GM21786 (cell line): ENCODE results near the gene BTBD17.

ENCODE experiments used
- ATAC-seq: cut with Tn5 transposase; IDR thresholded peaks from one replicate; pipeline ENCODE4 v1.9.1; 2021; ENCODE audit not compliant: unreplicated experiment

The BTBD17 gene

DNA sequence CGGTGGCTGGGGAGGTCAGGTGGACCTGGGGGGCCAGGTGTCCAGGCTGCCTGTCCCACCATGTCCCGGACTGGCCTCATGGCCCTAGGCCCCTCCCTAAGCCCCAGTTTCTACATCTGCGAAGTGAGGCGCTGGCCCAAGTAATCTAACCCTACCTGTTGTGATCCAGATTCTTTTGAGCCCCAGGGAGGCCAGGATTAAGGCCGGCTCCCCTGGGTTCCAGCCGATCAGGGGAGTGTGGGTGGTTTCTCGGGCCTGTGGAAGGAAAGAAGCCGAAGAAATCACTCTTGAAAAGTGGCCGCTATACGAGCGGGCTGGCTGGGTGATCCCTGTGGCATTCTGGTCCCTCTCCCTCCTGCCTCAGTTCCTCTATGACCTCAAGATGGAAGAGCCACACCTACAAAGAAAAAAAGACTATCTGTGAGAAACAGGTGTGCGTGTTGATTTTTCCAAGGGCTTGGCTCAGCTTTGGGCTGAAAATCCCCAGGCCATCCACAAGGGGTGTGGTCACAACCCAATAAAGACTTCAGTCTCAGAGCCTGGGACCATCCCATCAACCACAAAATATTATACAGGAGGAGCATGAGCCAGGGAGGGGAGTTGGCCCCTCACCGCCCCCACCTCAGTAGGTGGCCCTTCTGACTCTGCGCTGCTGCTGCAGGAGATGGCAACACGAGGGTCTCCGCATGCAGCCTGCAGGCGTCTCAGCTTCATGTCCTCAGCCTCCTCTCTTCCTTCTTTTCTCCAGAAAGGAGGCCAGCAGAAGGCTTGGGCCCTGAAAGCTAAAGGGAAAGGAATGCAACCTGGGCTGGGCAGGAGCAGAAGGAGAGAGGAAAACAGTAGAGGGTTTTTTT, 25.9 kb upstream of the BTBD17 start:
- no peak for ATAC-seq

DNA sequence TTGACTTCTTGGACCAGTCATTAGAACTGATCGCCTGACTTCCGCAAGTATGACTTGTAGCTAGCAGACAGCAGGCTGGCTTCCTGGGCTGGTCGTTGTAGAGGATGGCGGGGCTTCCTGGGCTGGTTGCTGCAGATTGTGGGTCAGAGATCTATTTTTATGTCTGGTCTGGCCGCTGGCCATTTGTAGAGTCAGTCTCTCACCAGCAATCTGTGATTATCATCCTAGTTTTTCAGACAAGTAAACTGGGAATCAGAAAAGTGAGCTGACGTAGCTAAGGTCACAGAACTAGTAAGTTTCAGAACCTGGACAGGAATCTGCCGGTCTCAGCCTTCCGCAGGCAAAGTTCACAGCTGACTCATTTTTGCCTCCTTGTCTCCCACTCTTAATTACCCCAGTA, 24.7 kb upstream of the BTBD17 start:
- no peak for ATAC-seq

DNA sequence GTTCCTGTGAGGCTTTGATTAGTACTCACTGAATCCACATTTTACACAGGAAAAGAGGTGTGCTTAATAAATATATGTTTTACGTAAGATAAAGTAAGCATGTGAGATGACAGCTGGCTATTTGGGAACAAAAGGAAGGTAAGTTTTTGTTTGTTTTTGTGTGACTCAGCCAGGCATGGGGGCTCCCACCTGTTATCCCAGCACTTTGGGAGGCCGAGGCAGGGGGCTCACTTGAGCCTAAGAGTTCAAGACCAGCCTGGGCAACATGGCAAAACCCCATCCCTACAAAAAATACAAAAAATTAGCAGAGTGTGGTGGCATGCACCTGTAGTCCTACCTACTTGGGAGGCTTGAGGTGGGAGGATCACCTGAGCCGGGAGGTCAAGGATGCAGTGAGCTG, 23.5 kb upstream of the BTBD17 start:
- ATAC-seq, result no peak

DNA sequence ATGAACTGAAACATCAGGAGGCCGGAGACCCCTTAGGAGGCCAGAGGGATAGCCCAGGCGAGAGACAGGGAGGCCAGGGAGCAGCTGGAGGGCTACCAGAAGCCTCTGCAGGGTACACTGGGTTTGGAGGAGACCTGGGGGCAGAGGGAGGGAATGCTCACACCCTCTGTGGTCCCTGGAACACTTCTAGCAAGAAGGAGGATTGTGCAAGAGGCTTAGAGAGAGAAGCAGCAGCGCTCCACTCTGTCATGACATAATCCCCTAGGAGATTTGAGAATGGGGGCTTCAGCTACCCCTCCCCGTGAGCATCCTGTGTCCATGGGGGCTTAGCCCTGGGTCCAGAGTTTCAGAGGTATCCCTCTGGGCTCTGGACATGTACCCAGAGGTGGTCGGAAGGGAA, 21.5 kb upstream of the BTBD17 start:
- no peak for ATAC-seq

DNA sequence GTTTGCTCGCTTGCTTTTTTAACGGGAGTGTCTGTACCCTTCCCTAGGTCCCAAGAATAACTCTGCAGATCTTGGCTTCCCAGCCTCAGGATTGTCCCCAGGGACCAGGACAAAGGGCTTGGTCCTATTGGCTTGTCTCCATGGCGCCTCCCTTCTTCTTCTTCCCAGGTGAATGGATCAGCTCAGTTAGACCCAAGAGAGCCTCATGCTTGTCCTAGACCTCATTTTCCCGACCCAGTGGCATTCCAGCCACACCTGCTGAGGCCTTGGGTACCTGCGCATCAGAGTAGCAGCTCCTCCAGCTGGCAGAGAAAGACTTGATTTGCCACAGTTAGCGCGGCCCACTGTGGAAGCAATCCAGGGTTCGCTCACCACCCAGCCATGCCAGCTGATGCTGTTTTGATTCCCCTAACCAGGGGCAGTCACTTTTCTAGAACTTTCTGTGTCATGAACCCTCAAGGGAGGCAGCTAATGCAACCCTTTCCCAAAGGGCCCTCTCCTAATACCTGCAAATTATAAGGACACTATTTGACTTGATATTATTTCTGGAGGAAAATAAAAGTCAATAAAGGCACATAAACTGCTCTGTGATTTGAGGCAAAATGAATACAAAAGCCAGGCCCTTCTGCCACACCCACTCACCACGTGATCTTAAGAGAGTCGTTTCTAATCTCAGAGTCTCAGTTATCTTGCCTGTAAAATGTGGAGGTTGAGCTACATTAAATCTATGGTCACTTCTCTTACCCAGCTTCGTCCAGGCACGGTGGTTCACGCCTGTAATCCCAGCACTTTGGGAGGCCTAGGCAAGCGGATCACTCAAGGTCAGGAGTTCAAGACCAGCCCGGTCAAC, 19.5 kb upstream of the BTBD17 start:
- no peak for ATAC-seq

DNA sequence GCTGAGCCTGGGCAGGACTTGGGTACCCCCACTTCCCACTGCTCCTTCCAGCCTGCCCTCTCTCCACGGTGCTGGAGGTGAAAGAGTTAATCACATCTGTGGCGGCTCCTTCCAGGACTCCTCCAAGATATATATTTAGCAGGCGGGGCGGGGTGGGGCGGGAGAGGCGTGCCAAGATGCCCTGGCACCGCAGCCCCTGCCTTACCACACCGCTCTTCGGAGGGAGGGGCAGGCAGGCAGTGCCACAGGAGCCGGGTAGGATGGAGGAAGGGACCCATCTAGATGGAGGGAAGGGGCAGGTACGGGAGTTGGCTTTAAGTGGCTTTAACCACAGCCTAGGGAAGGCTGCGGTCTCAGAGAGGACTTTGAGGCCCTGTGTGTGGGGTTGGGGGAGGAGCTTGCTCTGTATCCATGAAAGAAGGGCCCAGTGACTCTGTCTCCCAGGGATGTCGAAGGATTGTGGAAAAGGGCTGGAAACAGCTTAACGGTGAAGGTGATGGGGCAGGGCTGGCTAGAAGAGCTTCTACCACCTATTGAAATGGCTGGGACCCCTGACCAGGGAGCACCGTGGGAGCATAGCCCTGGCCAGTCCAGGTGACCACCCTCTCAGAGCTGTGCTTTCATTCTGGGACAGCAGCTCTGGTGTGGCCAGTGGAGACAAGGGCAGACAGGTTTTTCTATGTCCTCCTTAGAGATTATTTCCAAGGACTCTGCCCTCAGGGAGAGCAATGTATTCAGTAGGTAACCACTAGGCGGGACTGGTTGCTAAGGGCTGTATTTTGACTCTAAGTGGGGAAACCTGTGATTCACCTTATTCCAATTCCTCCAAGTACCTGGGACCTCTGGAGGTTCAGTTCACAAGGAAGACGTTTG, 18.7 kb upstream of the BTBD17 start:
- no peak for ATAC-seq

DNA sequence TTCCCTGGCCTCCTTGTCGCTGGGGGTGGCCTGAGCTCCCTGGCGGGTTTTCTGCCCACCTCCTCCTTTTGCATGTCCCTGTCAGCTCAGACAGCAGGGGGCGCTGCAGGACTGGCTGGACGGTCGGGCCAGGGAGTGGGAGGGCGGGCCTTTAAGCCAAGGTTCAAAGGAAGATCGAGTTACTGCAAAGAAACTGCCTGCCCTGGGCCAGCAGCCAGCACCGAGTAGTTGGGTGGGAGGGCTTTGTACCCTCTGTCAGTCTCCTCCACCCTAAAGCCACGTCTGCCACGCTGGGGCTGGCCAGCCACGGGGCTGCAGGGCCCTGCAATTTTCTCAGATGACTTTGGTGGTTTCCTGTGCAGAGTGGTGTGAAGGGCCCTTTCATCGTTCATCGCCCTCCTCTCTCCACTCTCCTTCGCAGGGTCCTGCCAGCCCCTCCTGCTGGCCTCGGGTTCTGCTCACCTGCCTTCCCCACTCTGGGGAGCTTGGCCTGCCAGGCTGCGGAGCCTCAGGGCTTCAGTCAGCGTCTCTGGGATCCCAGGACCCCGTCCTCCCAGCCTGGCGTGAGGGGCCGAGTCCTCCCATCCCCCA, 17.9 kb upstream of the BTBD17 start:
- ATAC-seq, result no peak

DNA sequence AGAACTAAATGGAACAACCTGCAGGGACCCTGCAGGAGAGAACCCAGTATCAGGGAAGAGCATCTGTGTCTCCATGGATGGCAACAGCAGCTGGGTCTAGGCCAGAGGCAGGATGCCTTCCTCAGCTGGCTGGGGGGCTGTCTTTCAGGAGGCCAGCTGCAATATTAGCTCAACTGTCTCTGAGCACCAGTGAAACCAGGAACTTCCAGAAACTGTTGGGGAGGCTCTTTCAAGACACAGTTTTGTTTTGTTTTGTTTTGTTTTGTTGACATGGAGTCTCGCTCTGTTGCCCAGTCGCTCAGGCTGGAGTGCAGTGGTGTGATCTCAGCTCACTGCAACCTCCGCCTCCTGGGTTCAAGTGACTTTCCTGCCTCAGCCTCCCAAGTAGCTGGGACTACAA, 13.2 kb upstream of the BTBD17 start:
- no peak for ATAC-seq

DNA sequence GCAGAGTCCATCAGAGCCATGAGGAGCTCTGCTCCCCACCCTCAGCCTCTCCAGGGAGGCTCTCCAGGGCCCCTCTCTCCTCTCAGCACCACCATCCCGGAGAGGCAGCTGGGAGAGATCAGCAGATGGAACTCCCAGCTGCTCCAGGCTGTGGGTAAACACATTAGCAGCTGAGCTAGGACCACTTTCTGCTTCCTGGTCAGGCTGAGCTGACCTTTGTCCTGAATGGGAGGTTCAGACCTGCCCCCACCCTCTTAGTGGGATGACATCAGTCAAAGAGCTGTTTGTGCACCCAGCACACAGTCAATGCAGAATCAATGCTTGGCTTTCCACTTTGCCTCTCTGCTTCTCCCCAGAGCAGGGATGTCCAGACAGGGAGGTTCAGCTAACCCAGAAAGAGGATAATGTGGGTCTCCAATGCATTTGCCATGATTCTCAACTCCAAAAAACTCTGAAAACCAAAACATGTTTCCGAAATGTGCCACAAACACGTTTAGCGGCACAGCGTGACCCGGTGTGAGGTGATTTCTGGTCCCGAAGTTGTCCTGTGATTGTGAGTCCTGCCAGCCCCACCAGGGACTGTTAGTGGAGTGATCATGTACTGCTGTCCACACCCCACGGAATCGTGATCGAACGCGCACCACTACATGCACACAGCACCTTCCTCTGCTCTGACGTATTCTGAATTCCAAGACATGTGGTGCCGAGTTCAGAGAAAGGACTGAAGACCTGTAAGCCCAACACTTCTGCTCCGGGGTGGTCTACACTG, 12.4 kb upstream of the BTBD17 start:
- ATAC-seq, result no peak

DNA sequence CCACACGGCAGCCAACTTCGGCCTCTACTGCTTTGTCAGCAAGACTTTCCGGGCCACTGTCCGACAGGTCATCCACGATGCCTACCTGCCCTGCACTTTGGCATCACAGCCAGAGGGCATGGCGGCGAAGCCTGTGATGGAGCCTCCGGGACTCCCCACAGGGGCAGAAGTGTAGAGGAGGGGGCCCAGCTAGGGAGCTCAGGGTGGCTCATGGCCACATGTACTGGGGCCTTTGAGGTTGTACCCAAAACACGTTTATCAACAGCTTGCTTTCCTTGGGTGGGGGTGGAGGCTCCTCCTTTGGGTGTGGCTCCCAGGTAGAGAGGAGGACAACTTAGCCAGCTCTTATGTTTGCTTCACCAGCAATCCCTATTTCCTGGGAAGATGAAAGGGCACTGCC, 10.8 kb upstream of the BTBD17 start:
- ATAC-seq, result no peak

DNA sequence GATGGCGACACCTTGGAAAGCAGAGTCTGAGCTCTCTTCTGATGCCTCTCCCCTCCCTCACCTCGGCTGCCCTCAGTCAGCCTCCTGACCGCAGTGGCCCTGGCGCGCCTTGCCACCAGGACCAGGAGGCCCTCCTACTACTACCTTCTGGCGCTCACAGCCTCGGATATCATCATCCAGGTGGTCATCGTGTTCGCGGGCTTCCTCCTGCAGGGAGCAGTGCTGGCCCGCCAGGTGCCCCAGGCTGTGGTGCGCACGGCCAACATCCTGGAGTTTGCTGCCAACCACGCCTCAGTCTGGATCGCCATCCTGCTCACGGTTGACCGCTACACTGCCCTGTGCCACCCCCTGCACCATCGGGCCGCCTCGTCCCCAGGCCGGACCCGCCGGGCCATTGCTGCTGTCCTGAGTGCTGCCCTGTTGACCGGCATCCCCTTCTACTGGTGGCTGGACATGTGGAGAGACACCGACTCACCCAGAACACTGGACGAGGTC, 10.0 kb upstream of the BTBD17 start:
- ATAC-seq, result no peak

DNA sequence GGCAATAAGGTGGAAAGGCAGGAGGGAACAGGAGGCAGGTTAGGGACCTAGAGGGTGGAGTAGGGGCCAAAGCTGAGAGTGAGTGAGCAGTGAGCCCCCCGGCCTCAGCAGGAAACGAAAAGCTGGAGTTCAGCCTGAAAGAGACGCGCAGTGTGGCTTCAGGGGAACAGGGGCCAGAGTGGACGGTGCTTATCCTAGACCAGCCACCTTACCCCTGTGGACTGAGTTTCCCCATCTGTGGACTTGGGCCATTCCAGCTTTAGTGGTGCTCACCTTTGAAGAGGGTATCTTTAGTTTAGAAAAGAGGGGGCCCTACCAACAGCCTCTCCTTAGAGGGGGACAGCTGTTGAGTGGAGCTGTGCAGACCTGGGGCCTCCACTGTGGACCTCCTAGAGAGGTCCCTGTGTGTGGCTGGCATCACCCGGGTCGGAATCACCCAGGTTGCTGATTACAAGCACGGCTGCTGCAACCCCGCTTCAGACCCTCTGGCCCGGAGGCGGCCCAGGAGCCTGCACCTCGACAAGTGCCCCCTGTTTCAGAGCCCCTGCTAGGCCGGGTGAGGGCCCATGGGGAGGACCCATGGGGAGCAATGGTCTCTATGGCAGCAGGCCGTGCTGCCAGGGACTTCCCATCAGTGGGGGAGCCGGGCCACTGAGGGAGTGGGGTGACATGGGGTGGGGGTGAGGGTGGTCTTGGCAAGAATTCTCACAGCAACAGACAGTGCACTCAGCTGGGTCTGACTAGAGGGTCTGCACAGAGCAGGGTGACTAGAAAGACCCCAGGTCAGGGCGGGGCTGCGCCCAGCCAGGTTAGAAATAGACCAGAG, 8.2 kb upstream of the BTBD17 start:
- ATAC-seq, result no peak

DNA sequence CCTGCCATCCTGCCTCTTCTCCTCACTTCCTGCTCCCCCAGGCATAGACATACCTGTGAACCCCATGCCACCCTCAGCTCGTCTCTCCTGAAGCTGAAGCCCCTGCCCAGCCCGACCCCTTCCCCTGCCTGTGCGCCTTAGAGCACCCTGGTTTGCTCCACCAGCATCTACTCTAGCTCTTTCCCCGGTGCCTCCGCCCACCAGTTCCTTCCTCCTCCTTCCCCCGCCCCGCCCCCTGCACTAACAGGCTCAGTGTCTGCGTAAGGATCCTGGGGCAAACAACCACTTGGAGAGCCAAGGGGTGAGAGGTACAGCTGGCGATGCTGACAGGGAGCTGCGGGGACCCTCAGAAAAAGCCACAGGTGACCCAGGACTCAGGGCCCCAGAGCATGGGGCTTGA, 7.6 kb upstream of the BTBD17 start:
- no peak for ATAC-seq

DNA sequence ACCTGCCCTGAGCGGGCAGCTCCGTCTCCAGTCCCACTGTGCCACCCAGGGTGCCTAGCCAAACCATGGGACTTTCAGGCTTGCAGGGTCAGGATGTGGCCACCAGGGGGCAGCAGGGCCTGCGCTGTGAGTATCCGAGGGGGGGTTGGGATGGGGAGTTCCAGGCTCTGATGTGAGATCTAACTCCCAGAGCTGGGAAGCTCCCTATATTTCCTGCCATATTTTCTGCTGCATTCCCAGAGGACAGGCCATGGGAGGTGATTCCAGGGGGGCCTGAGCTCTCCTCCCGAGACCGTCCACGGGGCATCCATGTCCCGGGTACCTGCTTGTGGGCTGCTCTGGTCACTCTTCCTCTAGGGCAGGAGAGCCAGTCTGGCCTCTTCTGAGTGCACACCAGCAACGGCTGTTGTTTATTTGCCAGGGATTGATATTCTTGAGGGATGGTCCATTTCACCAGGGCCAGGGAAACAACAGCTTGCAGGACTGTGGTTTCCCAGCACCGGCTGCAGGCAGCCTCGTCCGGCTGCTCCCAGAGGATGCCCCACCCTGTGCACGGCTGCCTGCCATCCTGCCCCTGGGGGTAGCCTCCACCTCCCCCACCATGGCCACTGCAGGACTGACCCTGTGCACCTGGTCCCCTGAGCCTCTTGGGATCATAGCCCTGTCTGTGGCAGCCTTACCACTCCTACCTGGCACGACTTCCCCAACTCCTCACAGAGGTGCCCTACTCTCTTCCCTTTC, 6.8 kb upstream of the BTBD17 start:
- no peak for ATAC-seq

DNA sequence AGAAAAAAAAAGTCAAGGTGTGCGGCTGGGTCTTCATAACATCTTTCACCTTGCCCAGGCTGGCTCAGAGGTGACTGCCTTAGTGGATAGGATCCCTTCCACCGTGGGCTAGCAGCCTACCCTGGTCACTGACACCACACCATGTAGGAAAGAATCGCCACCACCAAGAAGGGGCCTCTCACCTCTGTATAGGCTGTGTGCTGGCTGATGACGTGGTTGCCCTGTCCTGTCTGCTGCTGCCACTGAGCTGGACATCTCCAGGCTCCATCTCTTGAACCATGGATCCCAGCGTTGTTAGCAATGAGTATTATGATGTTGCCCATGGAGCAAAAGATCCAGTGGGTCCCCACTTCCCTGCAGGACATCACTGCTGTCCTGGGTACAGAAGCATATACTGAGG, 5.5 kb upstream of the BTBD17 start, which contains the start of gene GPR142:
GPR142 (plus strand) TSS at position 301 of the 400 bp plus-strand sequence. CDS start 2,035 bp downstream, outside the sequence.
- ATAC-seq, result no peak

DNA sequence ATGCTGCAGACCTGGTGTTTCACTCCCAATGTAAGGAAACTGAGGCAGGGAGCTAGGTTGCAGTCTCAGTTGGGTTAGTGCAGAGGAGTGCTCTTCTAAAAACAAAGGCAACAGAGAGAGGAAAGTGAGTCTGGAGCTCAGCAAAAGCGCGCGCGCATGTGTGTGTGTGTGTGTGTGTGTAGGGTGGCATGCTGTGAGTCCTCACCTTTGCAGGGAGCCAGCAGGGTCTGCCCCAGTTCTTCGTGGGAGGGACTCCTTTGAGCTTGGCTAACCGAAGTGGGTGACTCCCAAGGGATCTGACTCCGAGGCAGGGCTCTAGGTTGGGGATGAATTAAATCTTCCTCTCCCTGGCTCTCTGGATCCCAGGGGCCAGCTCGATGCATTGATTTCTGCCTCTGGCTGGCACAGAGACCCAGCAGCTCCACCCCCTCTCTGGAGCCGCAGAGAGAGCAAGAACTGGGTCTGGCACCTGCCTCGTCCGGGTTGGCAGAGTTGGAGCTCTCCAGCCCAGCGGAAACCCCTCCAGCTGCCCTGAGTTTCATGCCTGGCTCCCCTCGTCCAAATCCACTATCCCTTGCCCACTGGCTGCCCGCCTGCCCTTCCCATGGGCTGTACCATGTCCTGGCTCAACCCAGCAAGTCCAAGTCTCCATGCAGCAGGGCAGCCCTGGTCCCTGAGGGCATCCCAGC, 1.3 kb upstream of the BTBD17 start:
- ATAC-seq, result no peak

DNA sequence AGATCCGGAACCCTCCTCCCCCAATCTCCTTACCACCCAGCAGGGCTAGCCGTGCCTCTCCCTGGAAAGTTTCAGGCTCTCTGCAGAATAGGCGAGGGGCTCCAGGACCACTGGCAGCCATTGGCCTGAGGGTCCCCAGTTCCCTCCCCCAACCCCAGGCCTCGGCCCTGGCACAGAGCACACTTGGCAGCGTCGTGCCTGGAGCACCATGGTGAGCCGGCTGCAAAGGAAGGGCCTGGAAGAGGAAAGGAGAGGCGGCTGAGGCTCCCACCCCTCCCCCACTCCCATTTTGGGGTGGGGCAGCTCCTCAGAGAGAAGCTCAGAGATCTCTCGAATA, 369 bp upstream of the BTBD17 start:
- ATAC-seq, result no peak

DNA sequence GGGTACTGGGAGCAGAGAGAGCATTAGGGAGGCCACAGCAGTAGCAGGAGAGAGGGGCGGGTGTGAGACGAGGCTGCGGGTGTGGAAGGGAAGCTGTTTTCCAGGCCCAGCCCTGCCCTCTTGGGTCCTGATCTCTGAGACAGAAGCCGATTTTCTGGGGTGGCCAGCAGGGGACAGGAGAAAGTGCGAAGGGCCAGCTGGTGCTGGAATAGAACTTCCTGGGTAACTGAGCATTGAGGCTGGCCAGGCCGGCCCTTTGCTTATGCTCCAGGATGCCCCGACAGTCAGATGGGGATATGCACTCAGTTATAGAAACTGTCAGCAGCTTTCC, 804 bp downstream of the BTBD17 start:
- no peak for ATAC-seq
